ENCODE data around the gene MARCHF3.
"Not testable (repeated sequence)": the region's sequence is repeated elsewhere in the genome, so short reads cannot be mapped to it uniquely, and the experiment has no call there.

Gene MARCHF3, protein sequence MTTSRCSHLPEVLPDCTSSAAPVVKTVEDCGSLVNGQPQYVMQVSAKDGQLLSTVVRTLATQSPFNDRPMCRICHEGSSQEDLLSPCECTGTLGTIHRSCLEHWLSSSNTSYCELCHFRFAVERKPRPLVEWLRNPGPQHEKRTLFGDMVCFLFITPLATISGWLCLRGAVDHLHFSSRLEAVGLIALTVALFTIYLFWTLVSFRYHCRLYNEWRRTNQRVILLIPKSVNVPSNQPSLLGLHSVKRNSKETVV

DNA sequence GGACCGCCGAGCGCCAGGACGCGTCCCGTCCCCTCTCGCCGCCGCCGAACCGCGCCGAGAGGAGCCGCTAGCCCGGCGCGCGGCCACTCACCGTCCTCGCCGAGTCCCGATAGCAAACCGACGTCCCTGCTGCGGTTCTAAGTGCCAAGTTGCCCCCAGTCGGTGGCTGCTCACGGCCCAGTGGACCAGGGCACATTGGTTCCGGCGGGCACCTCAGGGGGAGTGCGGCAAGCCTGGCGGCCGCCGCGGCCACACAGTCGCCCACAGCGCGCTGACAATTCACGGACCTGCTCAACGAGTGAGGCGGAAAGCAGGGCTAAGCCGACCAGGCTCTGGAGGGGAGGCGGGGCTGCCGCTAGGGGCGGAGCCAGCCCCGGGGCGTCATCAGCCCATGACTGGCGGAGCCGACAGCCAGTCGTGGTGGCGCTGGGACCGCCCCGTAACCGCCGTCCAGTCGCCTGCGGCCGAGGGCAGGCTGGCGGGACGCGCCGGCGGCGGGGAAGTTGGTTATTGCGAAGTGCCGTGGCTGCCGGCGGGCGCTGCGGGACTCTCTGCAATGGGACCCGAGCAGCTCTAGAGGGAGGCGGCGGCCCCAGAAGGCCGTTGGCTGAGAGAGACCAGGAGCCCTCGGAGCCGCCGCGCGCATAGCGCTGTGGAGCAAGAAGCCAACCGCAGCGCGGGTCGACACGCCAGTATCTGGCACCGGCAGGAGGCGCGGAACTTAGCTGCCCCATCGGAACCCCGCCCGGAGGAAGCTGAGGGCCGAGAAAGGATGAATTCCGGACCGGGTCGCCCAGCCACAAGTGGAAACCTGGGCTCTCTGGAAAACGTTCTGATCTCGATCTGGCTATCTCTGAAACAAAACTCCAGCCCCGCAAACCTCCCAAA is at the start of gene MARCHF3:
Gene MARCHF3, minus strand, starts transcription at position 300 of the 888 bp plus-strand sequence. CDS start 112,387 bp downstream, outside the sequence.
- peak; percentile 98 for DNase-seq

- no peak for DNase-seq
Measured at GRCh38 chr5:127079994-127080491, 49.7 kb upstream of the MARCHF3 start.

GRCh38 chr5:127077366-127077765 is 47.0 kb upstream of the MARCHF3 start:
- no peak for DNase-seq

DNA sequence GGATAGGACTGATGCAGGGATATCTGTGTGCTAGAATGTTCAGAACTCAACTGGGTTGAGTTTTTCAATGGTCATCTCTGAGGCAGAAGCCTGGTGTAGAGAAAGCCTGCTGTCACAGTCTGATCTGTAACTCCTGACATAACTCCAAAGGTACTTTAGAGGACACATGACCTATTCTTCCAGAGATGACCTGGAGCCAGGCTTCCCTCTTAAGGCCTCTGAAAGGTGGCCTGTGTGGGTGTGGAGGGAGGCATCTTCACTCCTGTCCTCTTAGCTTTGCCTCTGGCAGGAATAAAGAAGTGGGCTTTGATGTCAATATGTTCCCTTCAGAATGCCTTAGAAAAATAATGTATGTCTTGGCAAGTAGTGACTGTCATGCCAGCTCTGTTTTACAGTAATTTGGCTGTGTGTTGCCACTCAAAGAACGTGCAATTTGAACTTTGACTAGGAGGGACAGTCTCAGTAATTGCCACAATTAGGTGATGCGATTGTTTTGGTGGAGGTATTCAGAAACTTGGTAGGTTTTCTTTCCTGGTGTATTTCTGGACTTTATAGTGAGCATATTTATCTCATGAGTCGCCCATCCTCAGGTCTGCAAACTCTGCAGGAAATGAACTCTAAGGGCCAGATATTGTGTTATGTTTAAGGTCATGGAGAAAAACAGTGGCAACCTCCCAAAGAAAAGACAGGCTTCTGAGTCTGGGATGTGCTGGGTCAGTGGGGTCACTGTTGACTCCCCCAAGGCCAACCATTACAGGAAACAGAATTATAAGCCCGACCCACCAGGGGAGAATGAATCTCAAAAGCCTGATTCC is 46.2 kb upstream of the MARCHF3 start:
- no peak for DNase-seq

DNA sequence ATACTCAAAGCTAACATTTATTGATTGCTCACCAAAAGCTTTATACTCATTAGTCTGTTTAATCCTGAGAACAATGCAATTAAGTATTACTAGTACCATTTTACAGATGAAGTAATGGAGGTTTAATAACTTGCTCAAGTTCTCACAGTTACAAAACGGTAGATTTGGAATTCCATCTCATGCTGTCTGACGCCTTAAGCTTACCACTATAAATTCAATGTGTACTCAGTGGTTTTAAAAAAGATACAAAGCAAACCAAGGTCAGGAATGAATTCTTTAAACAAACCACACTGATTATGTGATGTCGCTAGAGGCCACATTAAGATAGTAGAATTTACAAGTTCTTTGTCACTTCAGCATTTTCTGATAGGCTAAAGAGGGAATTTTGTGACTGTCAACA is 44.1 kb upstream of the MARCHF3 start:
- no peak for DNase-seq

GRCh38 chr5:127072861-127073846 is 42.8 kb upstream of the MARCHF3 start, which contains the start of gene C5orf63:
C5orf63 (minus strand) TSS chr5:127073502; CDS start chr5:127058995, 14,507 bp downstream.
- DNase-seq: peak; percentile 87

DNA sequence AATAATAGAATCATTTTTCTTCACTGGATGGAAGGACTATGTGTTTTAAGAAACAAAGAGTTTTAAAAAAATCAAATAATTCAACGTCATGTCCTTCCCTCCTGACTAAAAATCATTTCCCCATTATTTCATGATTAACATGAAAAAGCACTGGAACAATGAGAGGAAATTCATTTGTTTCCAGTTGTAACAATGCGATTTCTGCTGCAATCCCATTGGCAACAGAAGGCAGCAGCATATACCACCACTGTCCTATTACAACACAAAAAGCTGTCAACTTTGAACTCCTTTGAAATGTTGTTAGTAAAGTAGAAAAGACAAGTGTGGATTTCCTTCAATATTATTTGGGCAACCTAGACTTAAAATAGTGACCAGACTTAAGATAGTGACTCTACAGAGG is 39.9 kb upstream of the MARCHF3 start:
- DNase-seq: no peak

- DNase-seq: no peak
Measured at GRCh38 chr5:127068493-127069214, 38.3 kb upstream of the MARCHF3 start.

DNA sequence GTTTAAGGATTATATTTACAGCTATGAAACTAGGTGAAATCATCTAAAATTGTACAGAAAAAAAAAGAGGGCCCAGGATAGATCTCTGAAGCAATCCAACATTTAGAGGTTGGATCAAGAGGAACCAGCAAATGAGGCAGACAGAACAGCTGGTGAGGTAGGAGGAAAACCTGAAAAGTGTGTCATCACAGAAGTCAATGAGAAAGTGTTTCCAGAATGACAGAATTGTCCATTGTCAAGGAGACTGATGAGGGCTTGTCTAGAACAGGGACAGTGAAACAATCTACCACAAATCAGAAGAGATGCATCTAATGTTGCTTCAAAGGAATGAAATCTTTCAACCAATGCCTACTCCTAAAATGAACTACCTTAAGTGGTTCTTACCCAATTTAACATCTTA is 36.4 kb upstream of the MARCHF3 start:
- DNase-seq: no peak

DNA sequence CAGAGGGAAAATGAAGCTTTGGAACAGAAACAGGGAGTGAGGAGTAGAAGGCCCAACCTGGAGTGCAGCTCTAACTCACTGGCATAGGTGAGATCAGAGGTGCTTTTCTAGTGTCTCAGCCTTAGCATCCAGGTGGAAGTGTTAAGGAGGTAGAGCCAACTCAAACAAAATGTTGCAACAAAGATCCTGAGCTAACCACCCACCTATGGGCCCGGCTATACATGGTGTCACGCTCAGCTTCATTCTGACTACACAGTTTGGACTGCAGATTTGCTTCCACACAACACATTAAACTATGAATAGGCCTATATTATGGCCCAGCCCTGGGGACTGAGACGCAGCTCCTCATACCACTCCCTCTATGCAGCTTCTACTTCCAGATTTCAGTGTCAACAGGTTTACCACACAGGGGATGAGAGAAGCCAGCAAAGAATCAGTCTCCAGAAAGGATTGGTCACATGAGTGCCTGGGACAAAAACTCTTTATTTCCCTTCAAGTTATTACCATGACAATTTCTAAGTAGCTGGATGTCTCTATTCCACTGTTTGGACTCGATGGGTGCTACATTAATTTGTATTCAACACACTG is 34.0 kb upstream of the MARCHF3 start:
- DNase-seq: no peak

- no peak for DNase-seq
Measured at GRCh38 chr5:127063257-127063913, 33.0 kb upstream of the MARCHF3 start.

GRCh38 chr5:127061956-127062355 is 31.6 kb upstream of the MARCHF3 start:
- DNase-seq: no peak

DNA sequence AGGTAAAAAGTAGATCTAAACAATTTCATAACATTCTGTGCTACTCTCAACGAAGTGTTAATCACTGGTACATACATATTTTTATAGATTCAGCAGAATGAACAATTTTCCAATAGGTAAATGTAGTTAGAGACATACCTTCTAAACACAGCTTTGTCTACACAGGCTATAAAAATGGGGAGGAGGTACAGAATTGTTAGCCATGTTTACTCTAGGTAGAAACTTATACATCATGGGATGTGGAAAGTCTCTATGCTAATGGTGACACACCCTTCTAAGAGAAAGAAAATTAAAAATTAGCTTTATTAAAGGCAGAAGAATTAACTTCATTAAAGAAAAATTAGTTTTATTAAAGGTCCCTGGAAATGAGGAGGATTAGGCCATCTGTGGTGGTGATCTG is 31.2 kb upstream of the MARCHF3 start:
- DNase-seq: no peak

DNA sequence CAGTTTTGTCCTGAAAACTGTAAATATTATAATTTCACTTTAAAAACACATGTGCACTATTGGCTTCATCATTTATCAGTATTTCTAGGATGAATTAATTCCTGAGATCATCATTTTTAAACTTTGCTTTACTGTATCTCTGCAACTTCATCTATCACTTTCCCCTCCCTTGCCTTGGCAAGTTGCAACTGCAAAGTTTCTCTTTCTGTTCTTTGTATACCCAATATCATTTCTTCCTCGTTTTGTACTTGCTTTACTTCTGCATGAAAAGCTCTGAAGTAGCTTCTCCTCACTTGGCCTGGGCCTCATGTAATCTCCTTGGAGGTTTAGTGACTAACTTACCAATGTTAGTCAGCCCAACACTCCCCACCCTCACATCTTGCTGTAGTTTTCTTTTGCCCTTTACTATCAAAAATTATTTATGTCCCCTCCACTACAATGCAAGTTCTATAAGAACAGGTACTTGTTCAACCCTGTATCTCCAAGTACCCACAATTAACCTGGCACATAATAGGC is 30.2 kb upstream of the MARCHF3 start:
- DNase-seq: no peak

DNA sequence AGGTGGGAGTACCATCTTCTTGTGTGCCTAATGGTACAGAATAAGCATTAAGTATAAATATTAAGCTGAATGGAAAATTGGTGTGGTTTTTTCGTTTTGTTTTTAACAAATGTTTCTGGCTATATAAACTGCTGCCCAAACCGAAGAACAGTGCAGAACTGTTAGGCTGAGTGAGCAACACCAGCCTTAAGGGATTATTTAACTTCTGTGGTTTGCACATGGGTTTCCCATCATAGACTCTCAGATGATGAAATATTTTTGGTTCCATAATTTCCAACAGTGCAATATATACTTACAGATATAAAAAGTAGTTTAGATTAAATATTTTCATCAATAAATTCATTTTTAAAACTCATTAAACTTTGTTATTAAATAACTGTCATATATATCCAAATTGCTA is 26.5 kb upstream of the MARCHF3 start:
- no peak for DNase-seq

DNA sequence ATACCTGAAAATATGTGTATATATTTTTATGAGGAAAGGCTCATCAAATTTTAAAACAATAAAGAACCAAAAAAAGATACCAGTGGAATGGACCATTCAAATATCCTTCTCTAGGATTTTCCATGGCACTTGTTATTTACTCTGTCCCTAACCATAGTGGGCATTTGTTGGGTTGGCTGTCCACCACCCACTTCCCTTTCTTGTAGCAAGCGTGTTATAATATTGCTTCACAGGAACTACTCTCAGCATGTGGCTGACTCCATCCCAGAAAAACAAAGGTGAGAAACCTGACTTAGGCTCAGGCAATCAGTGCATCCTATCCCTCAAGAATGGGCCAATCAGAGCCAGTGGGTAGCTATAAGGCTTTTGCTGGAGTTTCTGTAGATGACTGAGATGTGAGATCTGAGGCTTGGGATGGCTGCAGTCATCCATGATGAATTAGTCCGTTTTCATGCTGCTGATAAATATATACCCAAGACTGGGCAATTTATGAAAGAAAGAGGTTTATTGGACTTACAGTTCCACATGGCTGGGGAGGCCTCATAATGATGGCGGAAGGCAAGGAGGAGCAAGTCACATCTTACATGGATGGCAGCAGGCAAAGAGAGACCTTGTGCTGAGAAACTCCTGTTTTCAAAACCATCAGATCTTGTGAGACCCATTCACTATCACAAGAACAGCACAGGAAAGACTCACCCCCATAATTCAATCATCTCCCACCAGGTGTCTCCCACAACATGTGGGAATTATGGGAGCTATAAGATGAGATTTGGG is 25.7 kb upstream of the MARCHF3 start:
- DNase-seq: no peak

- not testable (repeated sequence) for DNase-seq
Measured at GRCh38 chr5:127053551-127053950, 23.2 kb upstream of the MARCHF3 start.

GRCh38 chr5:127053049-127053448 is 22.7 kb upstream of the MARCHF3 start:
- DNase-seq: no peak

DNA sequence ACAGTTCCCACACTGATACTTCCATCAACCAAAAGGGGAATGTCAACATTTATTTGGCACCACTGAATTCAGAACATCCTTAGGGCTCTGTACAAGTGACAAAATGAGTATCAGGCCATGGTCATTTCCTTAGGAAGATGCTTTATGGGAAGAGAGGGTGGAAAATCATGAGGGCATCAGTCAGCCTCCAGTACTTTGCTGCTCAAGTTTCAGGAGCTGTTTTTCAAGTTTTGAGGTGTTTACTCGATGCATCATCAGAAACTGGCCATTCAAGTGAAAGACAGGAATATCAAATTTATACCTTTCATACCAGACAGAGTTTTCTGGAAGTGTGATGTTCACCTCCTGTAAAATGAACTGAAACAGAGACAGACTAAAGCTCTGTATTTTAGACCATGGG is 21.2 kb upstream of the MARCHF3 start:
- DNase-seq: no peak

Measured in activated effector memory CD4-positive, alpha-beta T cell treated with anti-CD3 and anti-CD28 coated beads, Interleukin-2, amount 50 U/mL, for 16 hours (primary cell).